Endothelial cell of umbilical vein (primary cell): ENCODE measurements around the gene CRLF3. TPM values are rescaled to one million over a fixed set of nuclear protein-coding genes. Genes with fewer than 3 reads are reported as not detected.
"Not testable (repeated sequence)": the region's sequence is repeated elsewhere in the genome, so short reads cannot be mapped to it uniquely, and the experiment has no call there.

ENCODE experiments used
- BruUV-seq: library from RNA; stranded (reverse); fragments of 400-500 nt; replicated peaks from 2 replicates; lab custom pipeline; 2021; lab: Mats Ljungman, UMichigan
- CTCF ChIA-PET: fragments of 300-600, 350-600 bp; sonication (Branson Sonifier 250); formaldehyde crosslinking; loops from one replicate; lab custom pipeline; 2021; ENCODE audit warnings: antibody characterized with exemption, inconsistent platforms; lab: Charles Lee
- POLR2A ChIA-PET: fragments of 300-600, 350-600 bp; sonication (Branson Sonifier 250); formaldehyde crosslinking; loops from one replicate; lab custom pipeline; 2021; ENCODE audit warnings: antibody characterized with exemption, inconsistent platforms; lab: Charles Lee
- DNase-seq: peaks from one replicate; pipeline ENCODE4 v3.0.0-alpha.2; 2011; ENCODE audit warnings: low read depth, low spot score
- FAIRE-seq: peaks from 2 replicates; lab custom pipeline; 2011; peaks lifted over from hg19 to GRCh38; lab: Jason Lieb, UNC
- H2AFZ ChIP-seq: 2 replicates; pipeline ENCODE4 v1.6.0; 2012; ENCODE audit warnings: low read depth, low read length, control low read depth, inconsistent platforms
- H3K27ac ChIP-seq: 2 replicates; pipeline ENCODE4 v1.5.1; 2011; ENCODE audit warnings: low read depth, mild to moderate bottlenecking, control low read depth, low read length, moderate library complexity; ENCODE audit not compliant: insufficient read depth
- H3K27me3 ChIP-seq, 2 experiments: 2 replicates each; pipeline versions ENCODE4 v1.6.0 to v1.6.1; 2011; ENCODE audit warnings: low read length in 2 of 2, mixed read lengths in 1 of 2; ENCODE audit not compliant: control insufficient read depth in 2 of 2, insufficient read depth in 2 of 2
- H3K36me3 ChIP-seq, 2 experiments: 2 replicates in 1 of 2; 3 replicates in 1 of 2; pipeline ENCODE4 v1.5.1; 2011; ENCODE audit warnings: low read length in 2 of 2, mild to moderate bottlenecking in 1 of 2, moderate library complexity in 1 of 2; ENCODE audit not compliant: control insufficient read depth in 2 of 2, insufficient read depth in 2 of 2; ENCODE audit errors: extremely low read depth in 1 of 2
- H3K4me1 ChIP-seq: 3 replicates; pipeline ENCODE4 v1.5.1; 2011; ENCODE audit warnings: mild to moderate bottlenecking, low read length; ENCODE audit not compliant: control insufficient read depth, insufficient read depth; ENCODE audit errors: extremely low read depth
- H3K4me2 ChIP-seq: 2 replicates; pipeline ENCODE4 v1.6.1; 2011; ENCODE audit warnings: low read length, control low read depth, mixed read lengths; ENCODE audit not compliant: insufficient read depth
- H3K4me3 ChIP-seq, 3 experiments: fragments of 200-600 bp in 1 of 3; sonication (generic), shearing (Covaris generic) in 1 of 3; replicated peaks in 1 of 3; 2 replicates each; pipeline ENCODE4 v1.5.1; 2011 to 2016; ENCODE audit warnings: control low read depth in 3 of 3, low read length in 3 of 3, mild to moderate bottlenecking in 2 of 3, inconsistent platforms in 1 of 3, low read depth in 1 of 3, moderate library complexity in 1 of 3; ENCODE audit not compliant: insufficient read depth in 1 of 3
- H3K79me2 ChIP-seq: 2 replicates; pipeline ENCODE4 v1.6.0; 2012; ENCODE audit warnings: low read length, inconsistent platforms; ENCODE audit not compliant: control insufficient read depth, insufficient read depth
- H3K9ac ChIP-seq: replicated peaks from 2 replicates; pipeline ENCODE3; 2011; ENCODE audit warnings: low read length, control low read depth; ENCODE audit not compliant: insufficient read depth; ENCODE audit errors: extremely low read depth
- H3K9me1 ChIP-seq: replicated peaks from 3 replicates; pipeline ENCODE4 v1.6.0; 2011; ENCODE audit warnings: mild to moderate bottlenecking, low read length; ENCODE audit not compliant: control insufficient read depth, insufficient read depth; ENCODE audit errors: extremely low read depth
- H3K9me3 ChIP-seq: replicated peaks from 2 replicates; pipeline ENCODE4 v1.5.1; 2012; ENCODE audit warnings: low read length, inconsistent platforms; ENCODE audit not compliant: control insufficient read depth, insufficient read depth
- H4K20me1 ChIP-seq: replicated peaks from 2 replicates; pipeline ENCODE3; 2011; ENCODE audit warnings: mild to moderate bottlenecking, low read length; ENCODE audit not compliant: control insufficient read depth, insufficient read depth; ENCODE audit errors: extremely low read depth
- CTCF ChIP-seq, 2 donors: IDR thresholded peaks; 1 replicate in 1 of 2; 2 replicates in 1 of 2; pipeline ENCODE4 v1.5.1; 2011; ENCODE audit warnings: low read length in 2 of 2, mild to moderate bottlenecking in 2 of 2, moderate library complexity in 2 of 2, control low read depth in 1 of 2, inconsistent platforms in 1 of 2, low read depth in 1 of 2; ENCODE audit not compliant: insufficient read depth in 1 of 2; ENCODE audit errors: extremely low read depth in 1 of 2
- EZH2 ChIP-seq: IDR thresholded peaks from 2 replicates; pipeline ENCODE4 v1.6.1; 2012; ENCODE audit warnings: borderline replicate concordance, low read depth, mild to moderate bottlenecking, moderate library complexity, low read length, inconsistent platforms; ENCODE audit not compliant: severe bottlenecking
- FOS ChIP-seq: IDR thresholded peaks from 2 replicates; pipeline ENCODE4 v1.6.1; 2011; ENCODE audit warnings: mild to moderate bottlenecking, low read length, moderate library complexity, borderline replicate concordance; ENCODE audit not compliant: insufficient read depth
- GATA2 ChIP-seq: IDR thresholded peaks from 2 replicates; pipeline ENCODE4 v1.7.0; 2011; ENCODE audit warnings: low read depth, mild to moderate bottlenecking, moderate library complexity, mixed read lengths, low read length; ENCODE audit not compliant: insufficient read length, insufficient read depth
- JUN ChIP-seq: IDR thresholded peaks from 2 replicates; pipeline ENCODE4 v1.6.1; 2011; ENCODE audit warnings: borderline replicate concordance, low read depth; ENCODE audit not compliant: insufficient read length, insufficient read depth
- MAX ChIP-seq: IDR thresholded peaks from 2 replicates; pipeline ENCODE4 v1.6.1; 2011; ENCODE audit not compliant: insufficient read depth, insufficient read length
- MYC ChIP-seq: IDR thresholded peaks from one replicate; pipeline ENCODE4 v1.6.1; 2011; ENCODE audit warnings: mild to moderate bottlenecking, low read depth, low read length
- POLR2A ChIP-seq: IDR thresholded peaks from 2 replicates; pipeline ENCODE4 v1.6.1; 2012; ENCODE audit warnings: low read depth, mild to moderate bottlenecking, control low read depth, low read length
- POLR2AphosphoS5 ChIP-seq: IDR thresholded peaks from 2 replicates; pipeline ENCODE4 v1.6.1; 2012; ENCODE audit warnings: low read depth, mild to moderate bottlenecking, control low read depth, low read length, moderate library complexity; ENCODE audit not compliant: insufficient read depth
- dilution Hi-C: fragments of 300-500 bp; cut with MboI; formaldehyde crosslinking; loops from one replicate; pipeline ENCODE4 v1.15.0; 2019; ENCODE audit warnings: low sequenced_read_pairs; ENCODE audit not compliant: extremely low pct_ligation_motif_present
- intact Hi-C: fragments of 100-400 bp; cut with micrococcal nuclease; formaldehyde crosslinking; loops from one replicate; pipeline ENCODE4 v1.10.0; 2022
- polyA plus RNA-seq, 4 experiments: library from polyadenylated mRNA; depleted of rRNA in 3 of 4; stranded (reverse) in 3 of 4; unstranded in 1 of 4; fragments of >200 nt; gene quantifications; 2 replicates each; pipeline versions ENCODE4 v1.2.1 to v1.2.3, GENCODE V29; 2011 to 2012; ENCODE audit warnings: missing spikeins in 1 of 4
- total RNA-seq: library from RNA; stranded (reverse); gene quantifications from 2 replicates; pipeline ENCODE4 v1.2.3, GENCODE V29; 2021

Gene CRLF3
- total and polyA plus RNA-seq, 2 donors (not counting 3 experiments of a cell fraction or from before 2014, with no cell fraction given): 10.1 to 15.4 TPM

GRCh38 chr17:30780343-30780742, 44.1 kb downstream of the CRLF3 start:
- DNase-seq (no peak), FAIRE-seq (no peak)
- intact Hi-C loops: no loop called here
- no peaks in the 10 kb centered on the region for H3K27me3 ChIP-seq
- ChIA-PET POLR2A (no interaction called here), CTCF (no interaction called here)
- no peak overlapping the region for H2AFZ ChIP-seq
- no peaks in the 10 kb centered on the region for H3K9me3 ChIP-seq
- no peak overlapping the region for H3K9ac ChIP-seq
- no TSS peak for BruUV-seq
- H4K20me1 ChIP-seq: no peaks in the 10 kb centered on the region
- H3K36me3 ChIP-seq: peaks cover 3 to 7% of the 10 kb centered on the region in 2 experiments
- no peaks in the 10 kb centered on the region for H3K9me1 ChIP-seq
- TF ChIP-seq POLR2A: no peak
- TF ChIP-seq MYC: no peak
- no peak for TF ChIP-seq MAX
- no peak for TF ChIP-seq POLR2AphosphoS5
- no peak for TF ChIP-seq FOS
- TF ChIP-seq JUN: no peak
- TF ChIP-seq GATA2: no peak
- TF ChIP-seq EZH2: no peak
- TF ChIP-seq CTCF (IDR thresholded peaks at IDR 0.05; ENCODE audit: extremely low read depth in 1 of 2, insufficient read depth in 1 of 2, low read depth in 1 of 2, low read length in 2 of 2): no peak
- H3K4me3 ChIP-seq: no peak overlapping the region
- no peak overlapping the region for H3K27ac ChIP-seq
- H3K4me1 ChIP-seq: no peaks in the 10 kb centered on the region
- no peaks in the 10 kb centered on the region for H3K79me2 ChIP-seq
- dilution Hi-C loops: no loop called here
- no peak overlapping the region for H3K4me2 ChIP-seq

GRCh38 chr17:30768771-30769170, 55.7 kb downstream of the CRLF3 start:
- H3K79me2 ChIP-seq, CTCF ChIA-PET, H3K9ac ChIP-seq, H3K4me3 ChIP-seq, H3K27ac ChIP-seq, POLR2A ChIA-PET, FAIRE-seq, DNase-seq, H3K4me2 ChIP-seq, H3K36me3 ChIP-seq, intact Hi-C loops, BruUV-seq, H3K4me1 ChIP-seq, H4K20me1 ChIP-seq, H3K27me3 ChIP-seq, H2AFZ ChIP-seq, dilution Hi-C loops, H3K9me3 ChIP-seq, H3K9me1 ChIP-seq: not testable (repeated sequence)
